ENCODE data around the gene ATRAID. TPM values are rescaled to one million over a fixed set of nuclear protein-coding genes. Genes with fewer than 3 reads are reported as not detected.
A peak's percentile ranks its signal among the peaks of the same experiment; 100 is the strongest.
"Not testable (repeated sequence)": the region's sequence is repeated elsewhere in the genome, so short reads cannot be mapped to it uniquely, and the experiment has no call there.

The ATRAID gene, protein sequence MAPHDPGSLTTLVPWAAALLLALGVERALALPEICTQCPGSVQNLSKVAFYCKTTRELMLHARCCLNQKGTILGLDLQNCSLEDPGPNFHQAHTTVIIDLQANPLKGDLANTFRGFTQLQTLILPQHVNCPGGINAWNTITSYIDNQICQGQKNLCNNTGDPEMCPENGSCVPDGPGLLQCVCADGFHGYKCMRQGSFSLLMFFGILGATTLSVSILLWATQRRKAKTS
- polyA plus RNA-seq (2012; ENCODE audit: insufficient read depth, insufficient read length) = 137 TPM

DNA sequence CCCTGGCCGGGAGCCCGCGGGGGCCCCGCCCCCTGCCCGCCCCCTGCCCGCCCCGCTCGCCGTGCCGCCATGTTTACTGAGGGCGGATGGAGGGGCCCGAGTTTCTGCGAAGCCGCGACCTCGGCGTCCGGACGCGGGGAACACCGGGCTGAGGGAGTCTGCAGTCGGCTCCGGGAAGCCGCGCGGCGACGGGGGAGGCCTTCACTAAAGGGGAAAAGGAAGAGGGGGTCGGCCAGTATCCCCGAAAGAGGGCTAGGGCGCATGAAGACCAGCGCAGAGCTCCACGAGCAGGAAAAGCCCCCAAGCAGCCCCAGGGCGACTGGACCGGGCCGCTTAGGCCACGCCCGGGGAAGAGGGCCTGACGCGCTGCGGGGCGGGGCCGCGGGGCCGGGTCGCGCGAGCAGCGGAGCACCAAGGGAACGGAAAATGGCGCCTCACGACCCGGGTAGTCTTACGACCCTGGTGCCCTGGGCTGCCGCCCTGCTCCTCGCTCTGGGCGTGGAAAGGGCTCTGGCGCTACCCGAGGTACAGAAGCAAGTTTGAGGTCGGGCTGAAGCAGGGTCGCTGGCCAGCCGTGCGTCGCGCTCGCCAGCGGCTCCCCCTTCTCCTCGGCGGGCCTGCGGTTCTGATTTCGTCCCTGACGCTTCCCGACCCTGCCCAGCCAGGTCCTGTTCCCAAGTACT is at the start of gene ATRAID, which contains the start of gene SLC5A6:
TSS of gene ATRAID (plus strand) at position 99 of the 683 bp plus-strand sequence. CDS start at position 427, 328 bp downstream.
TSS of gene SLC5A6 (minus strand) at position 326 of the 683 bp plus-strand sequence. CDS start 4,618 bp downstream, outside the sequence.
- DNase-seq (ENCODE audit: low read depth, low spot score) = peak; percentile 76
- H3K4me3 ChIP-seq (ENCODE audit: low read length) = peak within 1 kb of the TSS; percentile 76

DNA sequence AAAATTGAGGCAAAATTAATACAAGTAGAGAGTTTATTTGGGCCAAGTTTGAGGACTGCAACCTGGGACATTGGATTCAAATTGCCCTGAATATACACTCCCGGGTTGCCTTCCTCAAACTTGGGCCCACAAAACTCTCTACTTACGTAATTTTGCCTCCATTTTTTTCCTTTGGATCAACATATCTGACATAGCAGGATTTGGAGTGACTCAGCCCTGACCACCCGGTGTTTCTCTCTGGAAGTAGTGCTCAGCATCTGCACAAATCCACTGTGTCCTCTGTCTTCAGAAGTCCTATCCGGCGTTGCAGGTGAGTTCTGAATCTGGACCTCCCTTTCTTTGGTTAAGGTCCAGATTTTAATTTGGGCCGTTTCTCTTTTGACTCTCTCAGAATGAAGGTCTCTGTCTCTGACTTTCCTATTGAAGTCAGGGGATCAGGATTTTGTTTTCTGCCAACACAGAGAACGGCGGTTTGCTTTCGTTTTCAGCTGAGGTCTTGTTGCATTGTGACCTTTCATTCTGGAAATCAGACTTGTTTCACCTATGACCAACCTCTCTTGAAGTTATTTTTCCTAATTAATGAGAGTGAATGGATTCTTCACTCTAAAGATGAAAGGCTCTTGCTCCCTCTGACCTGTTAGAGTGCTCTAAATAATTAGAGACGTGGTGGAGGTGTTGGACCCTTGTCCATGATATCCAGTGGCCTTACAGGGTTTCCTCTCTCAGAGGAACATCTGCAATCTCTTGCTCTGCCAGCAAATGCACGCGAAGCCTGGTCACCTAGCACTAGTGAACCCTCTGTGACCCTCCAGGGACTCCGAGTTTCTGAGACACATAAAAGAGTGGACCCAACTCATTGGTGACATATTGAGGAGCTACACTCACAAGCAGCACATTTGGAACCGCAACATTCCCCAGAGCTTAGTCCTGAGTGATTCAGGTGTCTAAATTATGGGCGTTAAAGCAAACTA is 49.4 kb upstream of the ATRAID start:
- DNase-seq (ENCODE audit: low read depth, low spot score) = no peak
- H3K4me3 ChIP-seq (ENCODE audit: low read length) = no peak overlapping the region

DNA sequence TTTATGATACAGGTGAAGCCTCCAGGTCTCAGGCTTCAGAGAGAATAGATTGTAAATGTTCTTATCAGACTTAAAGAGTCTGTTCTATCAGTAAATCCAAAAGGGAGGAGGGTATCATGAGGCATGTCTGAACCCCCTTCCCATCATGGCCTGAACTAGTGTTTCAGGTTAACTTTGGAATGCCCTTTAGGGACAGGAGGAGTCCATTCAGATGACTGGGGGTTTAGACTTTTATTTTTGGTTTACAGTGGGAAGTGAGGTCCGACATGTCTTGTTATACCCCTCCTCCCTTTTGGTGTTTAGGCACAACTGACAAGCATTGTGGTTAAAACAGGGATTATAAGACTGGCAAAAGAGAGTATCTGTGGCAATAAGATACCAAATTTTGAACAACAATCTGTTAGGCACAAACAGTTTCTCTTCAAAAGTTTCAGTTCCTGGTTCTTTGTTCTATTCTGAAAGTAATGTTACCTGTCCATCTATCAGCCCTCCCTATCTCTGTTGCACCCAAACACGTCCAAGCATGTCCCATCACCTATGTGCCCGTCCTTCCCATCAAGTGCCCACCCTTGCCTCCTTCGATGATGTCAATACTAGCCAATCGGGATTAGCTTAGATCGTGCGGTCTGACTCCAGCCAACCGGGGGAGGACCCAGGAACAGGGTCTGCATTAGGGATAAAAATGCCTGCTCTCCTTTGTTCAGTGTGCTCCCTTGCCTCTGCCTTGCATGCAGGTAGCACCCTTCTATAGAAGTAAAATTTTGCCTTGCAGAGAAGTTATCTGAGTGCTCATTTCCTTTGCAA is 46.7 kb upstream of the ATRAID start:
- DNase-seq (ENCODE audit: low read depth, low spot score) = no peak
- no peak overlapping the region for H3K4me3 ChIP-seq (ENCODE audit: low read length)

DNA sequence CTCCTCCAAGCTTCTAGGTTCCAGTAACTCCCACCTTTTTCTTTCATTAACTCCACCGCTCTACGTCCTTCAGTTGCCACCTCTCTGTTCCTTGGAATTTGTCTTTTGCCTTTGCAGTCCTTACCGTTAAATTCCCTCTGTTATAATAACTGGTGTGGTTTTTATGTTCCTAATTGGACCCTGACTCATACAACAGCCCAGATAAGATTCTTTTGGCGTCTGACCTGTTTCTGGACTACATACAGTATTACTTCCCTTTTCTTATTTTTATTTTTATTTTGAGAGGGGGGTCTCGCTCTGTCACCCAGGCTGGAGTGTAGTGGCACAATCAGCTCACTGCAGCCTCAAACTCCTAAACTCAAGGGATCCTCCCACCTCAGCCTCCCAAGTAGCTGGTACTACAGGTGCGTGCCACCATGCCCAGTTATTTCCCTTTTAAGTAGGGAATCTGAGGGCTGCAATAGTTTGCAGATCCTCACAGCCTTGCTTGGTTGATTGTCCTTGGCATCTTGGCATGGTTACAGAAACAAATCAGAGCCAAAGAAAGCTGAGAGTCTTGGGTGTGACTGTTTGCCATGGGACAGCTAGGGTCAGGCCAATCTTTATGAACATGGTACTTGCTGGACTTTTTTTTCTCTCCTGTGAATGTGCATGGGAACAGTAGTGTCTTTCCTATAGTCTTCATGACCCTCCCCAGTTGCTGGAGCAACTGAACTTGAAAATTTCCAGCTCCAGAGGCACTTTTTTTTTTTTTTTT is 41.1 kb upstream of the ATRAID start:
- no peak overlapping the region for H3K4me3 ChIP-seq (ENCODE audit: low read length)
- DNase-seq (ENCODE audit: low read depth, low spot score) = no peak

DNA sequence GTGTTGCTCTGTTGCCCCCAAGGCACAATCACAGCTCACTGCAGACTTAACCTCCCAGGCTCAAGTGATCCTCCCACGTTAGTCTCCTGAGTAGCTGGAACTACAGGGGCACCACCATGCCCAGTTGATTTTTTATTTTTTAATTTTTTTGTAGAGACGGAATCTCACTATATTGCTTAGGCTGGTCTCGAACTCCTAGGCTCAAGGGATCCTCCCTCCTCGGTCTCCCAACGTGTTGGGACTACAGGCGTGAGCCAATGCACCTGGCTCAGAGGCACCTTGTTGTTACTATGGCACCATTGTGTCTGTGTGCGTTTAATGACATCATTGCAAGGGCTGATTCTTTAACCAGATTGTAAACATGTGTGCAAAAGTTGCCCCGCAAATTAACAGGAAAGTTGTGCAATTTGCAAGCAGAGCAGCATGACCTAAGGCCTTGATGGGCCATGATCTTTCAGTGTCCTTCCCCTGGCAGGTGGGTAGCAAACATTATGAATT is 40.4 kb upstream of the ATRAID start:
- DNase-seq (ENCODE audit: low read depth, low spot score) = no peak
- H3K4me3 ChIP-seq (ENCODE audit: low read length) = no peak overlapping the region

DNA sequence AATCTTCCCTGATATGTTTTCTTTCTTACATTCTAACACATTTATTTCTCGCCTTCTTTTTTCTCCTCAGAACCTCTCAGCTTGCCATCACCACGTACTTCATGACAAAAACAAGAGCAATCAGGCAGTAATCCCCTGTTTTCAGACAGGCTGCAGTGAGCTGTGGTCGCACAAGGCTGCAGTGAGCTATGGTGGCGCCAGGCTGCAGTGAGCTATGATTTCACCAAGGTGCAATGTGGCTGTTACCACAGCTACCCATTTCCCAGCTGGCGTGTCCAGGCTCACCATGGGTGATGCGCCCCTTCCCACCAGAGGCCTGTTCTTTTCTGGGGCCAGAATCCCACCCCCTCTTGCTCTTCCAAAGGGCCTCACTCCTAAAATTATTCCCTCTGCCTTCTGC is 37.2 kb upstream of the ATRAID start:
- H3K4me3 ChIP-seq (ENCODE audit: low read length) = no peak overlapping the region
- DNase-seq (ENCODE audit: low read depth, low spot score) = no peak

DNA sequence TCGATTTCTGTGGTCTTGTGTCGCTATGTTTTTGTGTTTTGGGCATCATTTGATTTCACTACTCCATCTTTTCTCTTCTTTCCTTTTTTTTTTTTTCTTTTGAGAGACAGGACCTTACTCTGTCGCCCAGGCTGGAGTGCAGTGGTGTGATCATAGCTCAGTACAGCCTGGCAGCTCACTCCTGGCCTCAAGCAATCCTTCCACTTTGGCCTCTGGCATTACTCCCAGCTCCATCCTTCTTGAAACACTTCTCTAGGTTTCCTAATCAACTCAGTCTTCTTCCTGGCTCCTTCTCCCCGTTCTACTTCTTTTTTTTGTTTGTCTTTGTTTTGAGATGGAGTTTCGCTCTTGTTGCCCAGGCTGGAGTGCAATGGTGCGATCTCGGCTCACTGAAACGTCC is 36.5 kb upstream of the ATRAID start:
- H3K4me3 ChIP-seq (ENCODE audit: low read length) = no peak overlapping the region
- DNase-seq (ENCODE audit: low read depth, low spot score) = no peak

DNA sequence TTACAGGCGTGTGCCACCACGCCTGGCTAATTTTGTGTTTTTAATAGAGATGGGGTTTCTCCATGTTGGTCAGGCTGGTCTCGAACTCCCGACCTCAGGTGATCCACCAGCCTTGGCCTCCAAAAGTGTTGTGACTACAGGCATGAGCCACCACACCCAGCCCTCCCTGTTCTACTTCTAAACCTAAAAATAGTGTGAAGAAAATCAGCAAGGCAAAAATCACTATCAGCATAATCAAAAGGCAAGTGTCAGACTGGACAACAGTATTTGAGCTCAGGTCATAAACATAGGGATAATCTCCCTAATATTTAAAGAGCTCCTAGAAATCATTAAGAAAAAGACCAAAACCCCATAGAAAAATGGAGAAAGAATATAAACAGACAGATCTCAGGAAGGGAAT is 36.1 kb upstream of the ATRAID start:
- not testable (repeated sequence) for H3K4me3 ChIP-seq (ENCODE audit: low read length); DNase-seq (ENCODE audit: low read depth, low spot score)

DNA sequence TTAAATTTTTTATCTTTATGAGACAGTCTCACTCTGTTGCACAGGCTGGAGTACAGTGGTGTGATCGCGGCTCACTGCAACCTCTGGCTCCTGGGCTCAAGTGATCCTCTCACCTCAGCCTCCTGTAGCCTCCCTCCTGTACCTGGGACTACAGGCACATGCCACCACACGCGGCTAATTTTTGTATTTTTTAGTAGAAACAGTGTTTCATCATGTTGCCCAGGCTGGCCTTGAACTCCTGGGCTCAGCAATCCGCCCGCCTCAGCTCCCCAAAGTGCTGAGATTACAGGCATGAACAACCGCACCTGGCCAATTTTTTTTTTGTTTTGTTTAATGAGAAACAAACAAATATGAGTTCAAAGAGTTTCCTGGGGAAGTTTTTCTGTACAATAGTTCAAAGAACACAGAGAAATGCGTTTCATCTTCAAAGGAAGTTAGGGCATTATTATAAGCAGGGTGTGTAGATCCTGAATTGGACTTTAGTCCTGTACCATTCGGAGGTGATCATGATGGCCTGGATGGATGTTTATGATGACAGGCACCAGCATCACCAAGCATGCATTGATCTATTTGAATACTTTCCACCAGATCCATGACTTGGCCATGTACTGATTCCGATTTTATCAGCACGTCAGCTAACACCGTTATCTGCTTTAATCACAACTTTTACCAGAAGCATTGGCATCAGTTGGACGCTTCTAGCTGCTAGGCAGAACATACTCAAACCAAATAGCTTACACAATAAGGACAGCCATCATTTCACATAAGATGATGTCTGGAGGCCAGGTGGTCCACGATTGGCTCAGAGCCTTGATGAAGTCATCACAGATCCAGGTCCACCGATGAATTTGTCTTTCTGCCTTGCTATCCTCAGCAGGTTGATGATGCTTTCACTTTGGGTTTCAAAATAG is 34.1 kb upstream of the ATRAID start:
- no peak for DNase-seq (ENCODE audit: low read depth, low spot score)
- no peak overlapping the region for H3K4me3 ChIP-seq (ENCODE audit: low read length)

DNA sequence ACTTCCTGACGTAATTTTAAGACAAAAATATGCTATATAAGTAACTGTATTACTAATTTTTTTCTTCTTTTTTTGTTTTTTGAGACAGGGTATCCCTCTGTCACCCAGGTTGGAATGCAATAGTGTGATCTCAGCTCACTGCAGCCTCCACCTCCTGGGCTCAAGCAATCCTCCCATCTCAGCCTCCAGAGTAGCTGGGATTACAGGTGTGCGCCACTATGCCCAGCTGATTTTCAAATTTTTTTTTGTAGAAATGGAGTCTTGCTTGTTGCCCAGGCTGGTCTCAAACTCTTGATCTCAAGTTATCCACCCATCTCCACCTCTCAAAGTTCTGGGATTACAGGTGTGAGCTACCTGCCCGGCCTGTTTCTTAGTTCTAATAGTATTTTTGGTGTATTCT is 33.4 kb upstream of the ATRAID start:
- no peak for DNase-seq (ENCODE audit: low read depth, low spot score)
- H3K4me3 ChIP-seq (ENCODE audit: low read length) = no peak overlapping the region

DNA sequence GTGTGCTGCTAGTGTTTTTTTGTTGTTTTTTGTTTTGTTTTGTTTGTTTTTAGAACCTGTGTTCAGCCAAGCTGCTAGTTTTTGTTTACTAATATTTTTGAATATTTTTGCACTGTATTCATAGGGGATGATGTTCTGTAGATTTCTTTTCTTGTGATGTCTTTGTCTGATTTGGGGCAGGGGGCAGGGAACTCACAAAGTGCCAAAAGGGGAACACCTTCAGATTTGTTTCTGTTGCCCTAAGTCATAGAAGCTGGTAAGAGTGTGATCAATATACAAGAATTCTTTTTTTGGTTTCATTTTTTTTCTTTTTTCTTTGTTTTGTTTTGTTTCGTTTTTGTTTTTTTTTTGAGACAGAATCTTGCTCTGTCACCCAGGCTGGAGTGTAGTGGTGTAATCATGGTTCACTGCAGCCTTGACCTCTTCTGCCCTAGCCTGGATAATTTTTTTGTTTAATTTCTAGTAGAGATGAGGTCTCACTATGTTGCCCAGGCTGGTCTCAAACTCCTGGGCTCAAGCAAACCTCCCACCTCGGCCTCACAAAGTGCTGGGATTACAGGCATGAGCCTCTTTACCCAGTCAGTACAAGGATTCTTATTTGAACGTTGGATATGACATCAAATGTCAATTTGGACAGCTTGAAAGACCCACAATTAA is 32.4 kb upstream of the ATRAID start:
- no peak for DNase-seq (ENCODE audit: low read depth, low spot score)
- H3K4me3 ChIP-seq (ENCODE audit: low read length) = no peak overlapping the region

DNA sequence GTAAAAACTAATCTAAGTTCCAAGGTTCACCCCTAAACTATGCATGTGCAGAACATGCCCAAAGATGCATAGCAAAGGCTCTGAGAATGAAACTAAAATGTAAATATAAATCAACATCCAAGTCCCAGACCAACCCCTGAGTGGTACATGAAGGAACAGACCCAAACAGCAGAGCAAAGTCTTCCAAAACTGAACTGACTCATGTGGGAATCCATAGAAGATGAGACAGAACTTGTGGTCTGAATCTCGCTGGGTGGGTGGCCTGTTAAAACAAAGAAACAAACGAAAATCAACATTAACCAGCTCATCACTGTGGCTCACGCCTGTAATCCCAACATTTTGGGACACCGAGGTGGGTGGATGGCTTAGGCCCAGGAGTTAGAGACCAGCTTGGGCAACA is 29.5 kb upstream of the ATRAID start:
- DNase-seq (ENCODE audit: low read depth, low spot score) = no peak
- H3K4me3 ChIP-seq (ENCODE audit: low read length) = no peak overlapping the region

DNA sequence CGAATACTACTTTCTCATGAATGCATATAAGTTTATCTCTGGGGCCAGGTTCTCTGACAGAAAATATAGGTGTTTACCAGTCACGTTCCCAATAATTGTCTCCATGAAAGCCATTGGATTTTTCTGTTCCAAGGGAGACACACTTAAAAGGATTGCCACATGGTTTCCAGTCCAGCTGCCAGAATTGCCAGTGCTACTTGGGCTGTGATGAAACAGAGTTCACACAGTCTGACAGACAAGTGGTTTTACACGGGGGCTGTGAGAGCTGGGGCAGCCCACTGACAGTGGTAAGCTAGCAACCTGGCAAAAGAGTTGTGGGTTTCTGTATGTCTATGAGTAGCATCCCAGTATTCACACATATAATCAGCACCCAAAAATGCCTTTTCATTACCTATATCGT is 27.7 kb upstream of the ATRAID start:
- H3K4me3 ChIP-seq (ENCODE audit: low read length) = no peak overlapping the region
- no peak for DNase-seq (ENCODE audit: low read depth, low spot score)

DNA sequence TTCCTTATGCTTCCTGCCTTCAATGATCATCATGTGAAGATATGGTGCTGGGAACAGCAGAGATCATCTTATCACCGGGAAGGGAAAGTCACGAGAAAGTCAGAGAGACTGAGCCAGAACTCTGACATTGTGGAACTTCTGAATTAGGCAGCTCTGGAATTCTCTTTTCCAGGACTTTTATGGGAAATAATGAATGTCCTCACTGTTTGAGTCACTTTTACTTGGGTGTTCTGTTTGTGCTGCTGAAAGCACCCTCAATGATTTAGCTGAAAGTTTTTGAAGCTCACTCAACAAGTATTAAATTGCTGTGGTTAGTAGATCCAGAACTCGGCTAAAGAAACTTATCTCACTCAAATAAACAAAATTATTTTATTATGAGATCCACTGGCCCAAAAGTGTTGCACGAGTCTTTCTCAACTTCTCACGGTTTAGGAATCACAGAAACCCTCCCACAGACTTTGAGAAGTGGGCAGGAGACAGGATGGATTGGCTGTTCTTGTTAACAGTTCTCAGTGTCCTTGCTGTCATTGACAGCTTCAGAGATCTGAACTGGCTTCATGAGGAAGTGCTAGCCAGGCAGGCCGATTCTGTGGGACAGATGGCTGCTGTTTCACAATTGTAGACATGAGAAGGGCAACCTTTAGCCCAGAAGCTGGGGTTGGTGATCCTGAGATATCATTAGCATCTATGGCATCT is 26.4 kb upstream of the ATRAID start:
- DNase-seq (ENCODE audit: low read depth, low spot score) = no peak
- no peak overlapping the region for H3K4me3 ChIP-seq (ENCODE audit: low read length)

DNA sequence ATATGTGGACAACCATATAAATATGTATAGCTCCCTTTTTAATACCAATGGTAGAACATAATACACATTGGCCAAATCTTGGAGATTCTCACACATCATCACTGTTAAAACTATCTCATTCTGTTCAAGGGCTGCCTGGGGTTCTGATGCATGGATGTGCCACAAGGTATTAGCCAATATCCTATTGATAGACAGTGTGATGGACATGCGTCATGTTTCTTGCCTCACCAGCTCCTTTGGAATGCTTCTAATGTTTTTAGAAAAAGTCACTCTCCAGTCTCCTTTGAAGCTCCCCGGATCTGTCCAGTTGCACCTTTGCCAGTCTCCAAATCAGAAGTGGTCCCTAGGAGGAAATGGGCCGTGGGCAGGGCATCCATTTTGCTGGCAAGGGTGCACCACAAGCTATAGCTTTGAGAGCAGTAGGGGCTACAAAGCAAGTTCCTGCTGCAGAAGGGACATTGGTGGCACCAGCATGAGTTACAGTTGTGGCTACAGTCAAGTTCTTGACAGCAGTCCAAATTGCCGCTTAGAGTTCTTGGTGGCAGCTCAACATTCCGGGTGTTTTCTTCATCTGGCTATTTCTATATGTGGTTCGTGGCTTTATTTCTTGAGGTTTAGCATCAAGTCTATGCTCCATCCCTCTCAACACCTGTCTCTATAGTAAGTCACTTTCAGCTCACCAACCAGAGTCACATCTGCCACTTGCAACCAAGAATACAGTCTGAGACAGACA is 25.1 kb upstream of the ATRAID start:
- DNase-seq (ENCODE audit: low read depth, low spot score) = no peak
- no peak overlapping the region for H3K4me3 ChIP-seq (ENCODE audit: low read length)

Measured in Jurkat, Clone E6-1 (cell line).